GM23338 (cell line): ENCODE data around the gene UBXN11.

ENCODE experiments used
- ETS1 ChIP-seq: IDR thresholded peaks from 2 replicates; pipeline ENCODE4 v1.6.1; 2016; ENCODE audit warnings: antibody characterized with exemption
- EZH2 ChIP-seq: fragments of 200-600 bp; sonication (generic); IDR thresholded peaks from one replicate; pipeline ENCODE4 v1.8.0; 2017; ENCODE audit warnings: antibody characterized with exemption, mild to moderate bottlenecking, low read depth; ENCODE audit not compliant: unreplicated experiment
- JUNB ChIP-seq: IDR thresholded peaks from one replicate; pipeline ENCODE4 v1.6.1; 2016; ENCODE audit warnings: antibody characterized with exemption; ENCODE audit not compliant: unreplicated experiment
- NANOG ChIP-seq: IDR thresholded peaks from 2 replicates; pipeline ENCODE4 v1.6.1; 2016; ENCODE audit warnings: antibody characterized with exemption, borderline replicate concordance
- POLR2AphosphoS5 ChIP-seq: IDR thresholded peaks from 2 replicates; pipeline ENCODE4 v1.6.1; 2016; ENCODE audit warnings: antibody characterized with exemption, low read depth
- ZNF114 ChIP-seq: fragments of 250-450 bp; sonication (Bioruptor Pico); IDR thresholded peaks from 2 replicates; pipeline ENCODE4 v1.5.0; 2020; ENCODE audit warnings: mild to moderate bottlenecking, moderate library complexity
- TF ChIP-seq, protein P1 (sequence below), 2 experiments: fragments of 200-600 bp in 1 of 2; sonication (generic) in 1 of 2; conservative IDR thresholded peaks; 2 replicates each; pipeline versions ENCODE4 v1.5.1 to v1.6.1; 2016 to 2017; ENCODE audit warnings: antibody characterized with exemption in 2 of 2, low read depth in 2 of 2, mild to moderate bottlenecking in 2 of 2, moderate library complexity in 1 of 2

- TF ChIP-seq, protein P1, sequence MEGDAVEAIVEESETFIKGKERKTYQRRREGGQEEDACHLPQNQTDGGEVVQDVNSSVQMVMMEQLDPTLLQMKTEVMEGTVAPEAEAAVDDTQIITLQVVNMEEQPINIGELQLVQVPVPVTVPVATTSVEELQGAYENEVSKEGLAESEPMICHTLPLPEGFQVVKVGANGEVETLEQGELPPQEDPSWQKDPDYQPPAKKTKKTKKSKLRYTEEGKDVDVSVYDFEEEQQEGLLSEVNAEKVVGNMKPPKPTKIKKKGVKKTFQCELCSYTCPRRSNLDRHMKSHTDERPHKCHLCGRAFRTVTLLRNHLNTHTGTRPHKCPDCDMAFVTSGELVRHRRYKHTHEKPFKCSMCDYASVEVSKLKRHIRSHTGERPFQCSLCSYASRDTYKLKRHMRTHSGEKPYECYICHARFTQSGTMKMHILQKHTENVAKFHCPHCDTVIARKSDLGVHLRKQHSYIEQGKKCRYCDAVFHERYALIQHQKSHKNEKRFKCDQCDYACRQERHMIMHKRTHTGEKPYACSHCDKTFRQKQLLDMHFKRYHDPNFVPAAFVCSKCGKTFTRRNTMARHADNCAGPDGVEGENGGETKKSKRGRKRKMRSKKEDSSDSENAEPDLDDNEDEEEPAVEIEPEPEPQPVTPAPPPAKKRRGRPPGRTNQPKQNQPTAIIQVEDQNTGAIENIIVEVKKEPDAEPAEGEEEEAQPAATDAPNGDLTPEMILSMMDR (conservative IDR thresholded peaks at IDR 0.05; ENCODE audit: low read depth in 2 of 2) = no peak
- no peak for TF ChIP-seq ETS1
- TF ChIP-seq ZNF114 (CRISPR knock-in tag) = no peak
- TF ChIP-seq EZH2 = no peak
- no peak for TF ChIP-seq POLR2AphosphoS5
- TF ChIP-seq NANOG = no peak
- no peak for TF ChIP-seq JUNB
Observed at GRCh38 chr1:26280333-26281042, 25.9 kb downstream of the UBXN11 start.
